OCI-LY3 (cell line): Measurements from ENCODE around the gene CAMTA2.

Experiments
- CTCF ChIP-seq: fragments of 200-600, 300-600 bp; sonication (generic); IDR thresholded peaks from 2 replicates; pipeline ENCODE4 v1.5.1; 2014; ENCODE audit warnings: antibody characterized with exemption, low read length, low read depth
- EZH2phosphoT487 ChIP-seq: fragments of 200-600 bp; shearing (Covaris generic); IDR thresholded peaks from 2 replicates; pipeline ENCODE4 v1.6.1; 2018; ENCODE audit warnings: antibody characterized with exemption, mixed run types, low read depth

- TF ChIP-seq CTCF = no peak
- no peak for TF ChIP-seq EZH2phosphoT487
Measured at GRCh38 chr17:4967539-4968485, 19.7 kb downstream of the CAMTA2 start, which contains the start of gene SPAG7.
